Breast epithelium (tissue), 3 donors: Measurements from ENCODE around the gene RAPGEF1.

Experiments used
- CTCF ChIP-seq, 3 donors: fragments of 450-650 bp; IDR thresholded peaks; one replicate each; pipeline ENCODE4 v1.5.1; 2016 to 2017; ENCODE audit warnings: antibody characterized with exemption in 3 of 3, mild to moderate bottlenecking in 3 of 3, moderate library complexity in 3 of 3
- POLR2AphosphoS5 ChIP-seq, 3 donors: sonication (generic); formaldehyde crosslinking; IDR thresholded peaks; one replicate each; pipeline ENCODE4 v1.6.1; 2017; ENCODE audit warnings: antibody characterized with exemption in 3 of 3

GRCh38 chr9:131734165-131734610, 5.7 kb downstream of the RAPGEF1 start:
- TF ChIP-seq CTCF (IDR thresholded peaks at IDR 0.05) (no peak), POLR2AphosphoS5 (IDR thresholded peaks at IDR 0.05) (no peak)
